Measurements from ENCODE around the gene ULK2.

The ULK2 gene

GRCh38 chr17:19736071-19736470 lies 131.7 kb downstream of the ULK2 start:
- WGBS (ENCODE audit: extremely low coverage, insufficient coverage, insufficient read length) = no CpG with 5 or more reads among the region's 11 CpGs
- H3K27ac ChIP-seq (ENCODE audit: low read depth, low read length) = no peak overlapping the region

GRCh38 chr17:19733953-19734526 lies 133.7 kb downstream of the ULK2 start:
- Histone ChIP-seq H3K27ac (ENCODE audit: low read depth, low read length) (no peak overlapping the region), H3K4ac (ENCODE audit: low read depth, low read length) (no peak overlapping the region), H3K9me3 (ENCODE audit: insufficient read depth, low read depth, low read length) (no peaks in the 10 kb centered on the region), H4K91ac (ENCODE audit: low read depth, low read length) (no peak overlapping the region), H2AFZ (ENCODE audit: insufficient read depth, low read length, poor library complexity) (no peak overlapping the region), H2BK120ac (ENCODE audit: insufficient read depth, low read length, poor library complexity) (no peak overlapping the region), H3K18ac (ENCODE audit: low read length) (no peak overlapping the region), H4K12ac (ENCODE audit: low read depth, low read length) (no peak overlapping the region), H4K8ac (ENCODE audit: low read depth, low read length) (no peak overlapping the region), H2AK5ac (ENCODE audit: low read length) (no peak overlapping the region), H3K9ac (ENCODE audit: low read length) (no peak overlapping the region), H3K14ac (ENCODE audit: low read length) (no peak overlapping the region), H3K4me3 (ENCODE audit: low read depth, low read length) (no peak overlapping the region), H2BK5ac (ENCODE audit: low read depth, low read length, poor library complexity) (no peak overlapping the region), H2BK12ac (ENCODE audit: low read length) (no peak overlapping the region), H3K36me3 (ENCODE audit: control insufficient read depth in 1 of 2, insufficient read depth in 2 of 2, low read length in 2 of 2) (no peaks in the 10 kb centered on the region), H3K4me2 (ENCODE audit: low read length) (no peak overlapping the region), H3K23ac (ENCODE audit: low read length) (no peak overlapping the region), H3K4me1 (ENCODE audit: control insufficient read depth in 1 of 2, insufficient read depth in 2 of 2, low read length in 2 of 2) (no peaks in the 10 kb centered on the region), H3K27me3 (ENCODE audit: insufficient read depth, low read length) (no peaks in the 10 kb centered on the region), H3K79me1 (ENCODE audit: low read length) (no peaks in the 10 kb centered on the region), H3K79me2 (ENCODE audit: control insufficient read depth, insufficient read depth, low read length, poor library complexity) (no peaks in the 10 kb centered on the region)
- DNase-seq = no peak
- WGBS (ENCODE audit: extremely low coverage, insufficient coverage, insufficient read length) = no CpG with 5 or more reads among the region's 11 CpGs

More at GRCh38 chr17:19736071-19736470, 131.7 kb downstream of the ULK2 start:
- Histone ChIP-seq H2BK5ac (ENCODE audit: low read depth, low read length, poor library complexity) (no peak overlapping the region), H3K79me2 (ENCODE audit: control insufficient read depth, insufficient read depth, low read length, poor library complexity) (no peaks in the 10 kb centered on the region), H2AFZ (ENCODE audit: insufficient read depth, low read length, poor library complexity) (no peak overlapping the region), H4K91ac (ENCODE audit: low read depth, low read length) (no peak overlapping the region), H2BK12ac (ENCODE audit: low read length) (no peak overlapping the region), H3K4me3 (ENCODE audit: low read depth, low read length) (peak overlapping the region; percentile 14), H3K4ac (ENCODE audit: low read depth, low read length) (no peak overlapping the region), H3K9ac (ENCODE audit: low read length) (no peak overlapping the region), H3K27me3 (ENCODE audit: insufficient read depth, low read length) (no peaks in the 10 kb centered on the region), H4K8ac (ENCODE audit: low read depth, low read length) (no peak overlapping the region), H3K4me2 (ENCODE audit: low read length) (no peak overlapping the region), H3K18ac (ENCODE audit: low read length) (no peak overlapping the region), H3K23ac (ENCODE audit: low read length) (no peak overlapping the region), H3K4me1 (ENCODE audit: control insufficient read depth in 1 of 2, insufficient read depth in 2 of 2, low read length in 2 of 2) (no peaks in the 10 kb centered on the region), H3K14ac (ENCODE audit: low read length) (no peak overlapping the region), H2AK5ac (ENCODE audit: low read length) (no peak overlapping the region), H3K9me3 (ENCODE audit: insufficient read depth, low read depth, low read length) (no peaks in the 10 kb centered on the region), H2BK120ac (ENCODE audit: insufficient read depth, low read length, poor library complexity) (no peak overlapping the region), H3K79me1 (ENCODE audit: low read length) (no peaks in the 10 kb centered on the region), H4K12ac (ENCODE audit: low read depth, low read length) (no peak overlapping the region), H3K36me3 (ENCODE audit: control insufficient read depth in 1 of 2, insufficient read depth in 2 of 2, low read length in 2 of 2) (no peaks in the 10 kb centered on the region)
- DNase-seq = no peak

- Histone ChIP-seq H4K8ac (ENCODE audit: low read depth, low read length) (no peak overlapping the region), H3K4ac (ENCODE audit: low read depth, low read length) (no peak overlapping the region), H3K9me3 (ENCODE audit: insufficient read depth, low read depth, low read length) (no peaks in the 10 kb centered on the region), H3K23ac (ENCODE audit: low read length) (no peak overlapping the region), H4K12ac (ENCODE audit: low read depth, low read length) (no peak overlapping the region), H2BK5ac (ENCODE audit: low read depth, low read length, poor library complexity) (no peak overlapping the region), H3K79me1 (ENCODE audit: low read length) (no peaks in the 10 kb centered on the region), H2BK12ac (ENCODE audit: low read length) (no peak overlapping the region), H3K18ac (ENCODE audit: low read length) (no peak overlapping the region), H2BK120ac (ENCODE audit: insufficient read depth, low read length, poor library complexity) (no peak overlapping the region), H3K14ac (ENCODE audit: low read length) (no peak overlapping the region), H3K4me3 (ENCODE audit: low read depth, low read length) (no peak overlapping the region), H3K4me2 (ENCODE audit: low read length) (no peak overlapping the region), H2AK5ac (ENCODE audit: low read length) (no peak overlapping the region), H3K79me2 (ENCODE audit: control insufficient read depth, insufficient read depth, low read length, poor library complexity) (no peaks in the 10 kb centered on the region), H2AFZ (ENCODE audit: insufficient read depth, low read length, poor library complexity) (no peak overlapping the region), H3K27me3 (ENCODE audit: insufficient read depth, low read length) (no peaks in the 10 kb centered on the region), H3K27ac (ENCODE audit: low read depth, low read length) (no peak overlapping the region), H3K36me3 (ENCODE audit: control insufficient read depth in 1 of 2, insufficient read depth in 2 of 2, low read length in 2 of 2) (no peaks in the 10 kb centered on the region), H4K91ac (ENCODE audit: low read depth, low read length) (no peak overlapping the region), H3K9ac (ENCODE audit: low read length) (no peak overlapping the region), H3K4me1 (ENCODE audit: control insufficient read depth in 1 of 2, insufficient read depth in 2 of 2, low read length in 2 of 2) (no peaks in the 10 kb centered on the region)
- WGBS (ENCODE audit: extremely low coverage, insufficient coverage, insufficient read length) = no CpG with 5 or more reads among the region's 11 CpGs
- DNase-seq = no peak
Measured at GRCh38 chr17:19731626-19732025, 136.1 kb downstream of the ULK2 start.

GRCh38 chr17:19730843-19731242 lies 136.9 kb downstream of the ULK2 start:
- H3K23ac ChIP-seq (ENCODE audit: low read length) = no peak overlapping the region
- no peak overlapping the region for H4K8ac ChIP-seq (ENCODE audit: low read depth, low read length)
- H2BK12ac ChIP-seq (ENCODE audit: low read length) = no peak overlapping the region
- no peak overlapping the region for H3K4me3 ChIP-seq (ENCODE audit: low read depth, low read length)
- no peak overlapping the region for H3K4ac ChIP-seq (ENCODE audit: low read depth, low read length)
- H3K4me2 ChIP-seq (ENCODE audit: low read length) = no peak overlapping the region
- H3K79me1 ChIP-seq (ENCODE audit: low read length) = no peaks in the 10 kb centered on the region
- no peaks in the 10 kb centered on the region for H3K79me2 ChIP-seq (ENCODE audit: control insufficient read depth, insufficient read depth, low read length, poor library complexity)
- no peak overlapping the region for H2AFZ ChIP-seq (ENCODE audit: insufficient read depth, low read length, poor library complexity)
- no peak overlapping the region for H2AK5ac ChIP-seq (ENCODE audit: low read length)
- no peaks in the 10 kb centered on the region for H3K36me3 ChIP-seq (ENCODE audit: control insufficient read depth in 1 of 2, insufficient read depth in 2 of 2, low read length in 2 of 2)
- H2BK120ac ChIP-seq (ENCODE audit: insufficient read depth, low read length, poor library complexity) = no peak overlapping the region
- H3K4me1 ChIP-seq (ENCODE audit: control insufficient read depth in 1 of 2, insufficient read depth in 2 of 2, low read length in 2 of 2) = no peaks in the 10 kb centered on the region
- no peak overlapping the region for H4K12ac ChIP-seq (ENCODE audit: low read depth, low read length)
- no peak overlapping the region for H3K9ac ChIP-seq (ENCODE audit: low read length)
- no peaks in the 10 kb centered on the region for H3K27me3 ChIP-seq (ENCODE audit: insufficient read depth, low read length)
- no CpG with 5 or more reads among the region's 4 CpGs for WGBS (ENCODE audit: extremely low coverage, insufficient coverage, insufficient read length)
- no peak overlapping the region for H3K27ac ChIP-seq (ENCODE audit: low read depth, low read length)
- H3K14ac ChIP-seq (ENCODE audit: low read length) = no peak overlapping the region
- no peak overlapping the region for H3K18ac ChIP-seq (ENCODE audit: low read length)
- H3K9me3 ChIP-seq (ENCODE audit: insufficient read depth, low read depth, low read length) = no peaks in the 10 kb centered on the region
- H4K91ac ChIP-seq (ENCODE audit: low read depth, low read length) = no peak overlapping the region
- H2BK5ac ChIP-seq (ENCODE audit: low read depth, low read length, poor library complexity) = no peak overlapping the region
- DNase-seq = no peak

Data from trophoblast cell (in vitro differentiated cells and primary cell).